ENCODE data around the gene GABARAPL2.
"Not testable (repeated sequence)": the region's sequence is repeated elsewhere in the genome, so short reads cannot be mapped to it uniquely, and the experiment has no call there.

The GABARAPL2 gene

GRCh38 chr16:75591927-75592326, 25.7 kb downstream of the GABARAPL2 start:
- DNase-seq, result not testable (repeated sequence)

DNA sequence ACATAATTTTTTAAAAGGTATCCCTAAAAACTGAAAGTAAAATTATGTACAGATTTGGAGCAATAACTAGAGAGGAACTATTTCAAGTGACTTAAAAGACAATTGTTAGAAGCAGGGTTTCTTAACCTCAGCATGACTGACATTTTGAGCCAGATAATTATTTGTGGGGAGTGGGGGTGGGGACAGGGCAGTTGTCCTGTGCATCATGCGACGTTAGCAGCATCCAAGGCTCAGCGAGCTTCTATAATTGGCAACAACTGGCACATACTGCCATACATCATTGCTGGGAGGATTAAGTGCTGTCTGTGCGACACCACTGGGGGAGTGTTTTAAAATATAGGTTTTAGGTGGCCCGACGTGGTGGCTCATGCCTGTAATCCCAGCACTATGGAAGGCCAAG, 27.1 kb downstream of the GABARAPL2 start:
- DNase-seq, result no peak

GRCh38 chr16:75593825-75594820, 27.9 kb downstream of the GABARAPL2 start:
- DNase-seq, result no peak

GRCh38 chr16:75599452-75600277, 33.5 kb downstream of the GABARAPL2 start:
- no peak for DNase-seq

DNA sequence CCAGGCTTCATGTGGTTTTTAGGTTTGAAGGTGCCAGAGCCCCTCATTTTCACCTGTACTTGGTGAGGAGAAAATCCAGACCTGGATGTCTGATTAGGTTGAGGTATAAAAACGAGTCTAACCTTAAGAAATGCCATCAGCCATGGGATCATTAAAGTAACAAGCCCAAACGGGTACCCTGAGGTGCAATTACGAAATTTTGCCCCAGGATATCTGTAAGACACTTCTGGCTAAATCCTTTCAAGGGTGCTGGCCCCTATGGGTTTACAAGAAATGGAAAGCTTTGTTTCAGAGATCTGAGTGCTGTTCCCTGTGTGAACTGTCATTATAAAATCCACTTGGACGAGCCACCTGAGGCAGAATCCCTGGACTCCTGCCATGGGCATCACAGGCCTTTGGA, 37.1 kb downstream of the GABARAPL2 start:
- no peak for DNase-seq

- DNase-seq, result no peak
Measured at GRCh38 chr16:75606507-75606906, 40.3 kb downstream of the GABARAPL2 start.

DNA sequence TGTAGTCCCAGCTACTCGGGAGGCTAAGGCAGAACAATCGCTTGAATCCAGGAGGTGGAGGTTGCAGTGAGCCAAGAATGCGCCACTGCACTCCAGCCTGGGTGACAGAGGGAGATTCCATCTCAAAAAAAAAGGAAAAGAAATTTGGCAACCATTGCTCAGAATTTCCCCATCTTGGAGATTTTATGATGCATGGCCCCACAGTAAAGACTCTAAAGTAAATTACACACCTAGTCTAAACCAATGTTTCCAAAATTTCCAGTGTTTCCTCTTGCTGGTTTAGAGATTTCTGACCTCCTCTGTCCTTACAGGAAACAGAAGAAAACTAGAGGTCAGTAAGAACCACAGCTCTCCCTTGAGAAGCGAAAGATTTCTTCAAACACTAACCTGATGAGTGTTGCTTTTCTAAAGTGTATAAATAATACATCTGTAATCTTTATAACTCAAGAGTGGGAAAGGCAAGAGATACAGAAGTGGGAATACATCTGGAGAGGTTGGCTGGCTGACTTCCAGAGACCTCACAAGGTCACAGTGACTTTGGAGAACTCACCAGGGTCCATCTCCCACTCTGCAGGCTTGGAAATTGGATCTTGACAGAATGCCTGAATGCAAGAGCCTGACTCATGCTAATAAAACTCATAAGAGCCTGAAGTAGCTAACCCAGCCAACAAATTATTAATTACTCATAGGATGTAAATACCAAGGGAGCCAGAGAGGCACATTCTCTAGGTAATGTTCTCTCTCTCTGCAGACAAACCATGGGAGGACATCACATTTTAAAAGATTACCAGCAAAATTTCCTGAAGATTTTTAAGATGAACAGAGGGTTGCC, 48.1 kb downstream of the GABARAPL2 start:
- no peak for DNase-seq

GRCh38 chr16:75615619-75616018, 49.4 kb downstream of the GABARAPL2 start:
- no peak for DNase-seq

DNA sequence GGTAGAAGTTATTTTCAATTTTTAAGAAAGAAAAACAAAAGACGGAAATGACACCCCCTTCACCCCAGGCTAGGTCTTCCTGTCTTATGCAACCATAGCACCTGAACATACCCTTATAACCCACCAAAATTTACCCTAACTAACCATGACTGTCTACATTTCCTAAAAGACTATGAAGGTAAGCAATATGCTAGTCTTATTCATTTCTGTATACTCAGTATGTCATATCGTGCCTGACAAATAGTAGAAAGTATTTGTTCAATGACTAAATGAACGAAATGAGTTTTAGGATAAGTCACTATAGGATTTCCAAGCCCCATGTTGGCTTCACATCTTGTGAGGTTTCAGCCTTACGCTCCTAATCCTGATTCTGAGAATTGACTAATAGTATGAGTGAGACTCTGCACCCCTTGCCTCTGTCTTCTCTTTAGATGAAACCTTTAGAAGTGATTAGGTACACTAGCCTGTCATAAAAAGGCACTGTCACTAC, 50.4 kb downstream of the GABARAPL2 start:
- no peak for DNase-seq

DNA sequence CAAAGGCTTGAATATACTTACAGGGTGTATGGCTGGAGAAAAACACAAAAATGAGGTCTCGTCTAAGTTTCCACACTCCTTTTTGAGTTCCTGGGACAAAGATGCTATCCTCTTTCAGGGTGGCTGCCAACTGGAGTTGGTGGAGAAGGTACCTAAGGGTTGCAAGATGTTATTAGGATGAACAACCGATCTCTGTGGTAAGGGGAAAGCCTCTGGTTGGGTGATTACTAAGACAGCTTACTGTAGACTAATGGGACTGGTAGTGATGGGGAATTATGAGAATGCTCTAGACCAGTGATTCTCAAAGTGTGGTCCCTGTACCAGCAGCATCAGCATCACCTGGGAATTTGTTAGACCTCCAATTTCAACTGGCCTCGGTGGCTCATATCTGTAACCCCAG, 50.9 kb downstream of the GABARAPL2 start:
- DNase-seq, result no peak

DNA sequence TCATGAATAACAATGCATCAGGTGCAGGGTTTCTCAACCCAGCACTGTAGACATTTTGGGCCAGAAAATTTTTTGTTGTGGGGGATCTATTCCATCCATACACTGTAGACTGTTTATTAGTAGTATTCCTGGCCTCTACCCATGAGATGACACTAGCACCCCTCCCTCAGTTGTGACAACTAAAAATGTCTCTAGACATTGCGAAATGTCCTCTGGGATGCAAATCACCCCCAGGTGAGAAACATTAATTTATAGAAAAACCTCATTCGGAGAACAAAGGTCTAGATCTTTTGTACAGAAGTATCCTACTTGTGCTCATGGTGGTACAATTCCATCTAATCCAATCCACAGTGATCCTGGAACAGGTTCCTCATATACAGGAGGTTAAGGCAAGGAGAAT, 52.6 kb downstream of the GABARAPL2 start:
- no peak for DNase-seq

- peak; percentile 26 for DNase-seq
Measured at GRCh38 chr16:75620326-75621169, 54.4 kb downstream of the GABARAPL2 start.

- no peak for DNase-seq
Measured at GRCh38 chr16:75621170-75621477, 54.9 kb downstream of the GABARAPL2 start.

- DNase-seq, result peak; percentile 98
Measured at GRCh38 chr16:75622761-75623605, 56.8 kb downstream of the GABARAPL2 start, which contains the start of gene ADAT1. ADAT1 (minus strand) TSS chr16:75623281; CDS start chr16:75620799, 2,482 bp downstream.

DNA sequence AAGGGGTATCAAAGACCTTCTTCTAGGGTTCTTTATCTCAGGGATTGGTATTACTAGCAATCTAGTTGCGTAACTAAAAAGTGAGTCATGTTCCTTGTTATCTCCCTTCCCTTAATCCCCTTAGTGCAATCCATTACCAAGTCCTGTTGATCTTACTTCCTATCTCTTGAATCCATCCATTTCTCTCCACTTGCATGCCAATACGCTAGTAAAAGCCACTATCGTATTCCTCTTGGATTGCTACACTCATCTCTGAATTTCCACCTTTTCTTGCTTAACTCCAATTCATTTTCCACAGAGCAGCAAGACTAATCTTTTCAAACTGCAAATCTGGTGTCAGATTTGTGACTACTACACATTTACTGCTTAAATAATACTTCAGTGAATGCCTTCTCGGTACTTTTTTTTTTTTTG, 58.7 kb downstream of the GABARAPL2 start:
- DNase-seq, result no peak

GRCh38 chr16:75626806-75627205, 60.6 kb downstream of the GABARAPL2 start:
- no peak for DNase-seq
